ENCODE results near the gene HECW1.

DNA sequence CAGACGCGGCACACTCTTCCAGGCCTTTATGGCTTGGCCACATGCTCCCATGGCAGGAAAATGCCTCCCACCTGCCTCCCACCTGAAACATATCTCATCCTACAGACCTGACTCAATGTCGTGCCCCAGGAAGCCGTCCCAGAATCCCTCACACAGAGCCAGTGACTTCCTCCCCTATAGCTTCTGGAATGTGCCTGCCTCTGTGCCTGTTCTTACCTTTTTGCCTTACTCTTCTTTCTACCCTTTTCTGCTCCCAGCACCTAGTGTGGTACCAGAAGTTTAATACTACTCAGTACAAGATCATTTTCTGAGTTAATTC, 346.5 kb downstream of the HECW1 start:
- no peak for TF ChIP-seq POLR2A (IDR thresholded peaks at IDR 0.05)
- TF ChIP-seq, protein P1, sequence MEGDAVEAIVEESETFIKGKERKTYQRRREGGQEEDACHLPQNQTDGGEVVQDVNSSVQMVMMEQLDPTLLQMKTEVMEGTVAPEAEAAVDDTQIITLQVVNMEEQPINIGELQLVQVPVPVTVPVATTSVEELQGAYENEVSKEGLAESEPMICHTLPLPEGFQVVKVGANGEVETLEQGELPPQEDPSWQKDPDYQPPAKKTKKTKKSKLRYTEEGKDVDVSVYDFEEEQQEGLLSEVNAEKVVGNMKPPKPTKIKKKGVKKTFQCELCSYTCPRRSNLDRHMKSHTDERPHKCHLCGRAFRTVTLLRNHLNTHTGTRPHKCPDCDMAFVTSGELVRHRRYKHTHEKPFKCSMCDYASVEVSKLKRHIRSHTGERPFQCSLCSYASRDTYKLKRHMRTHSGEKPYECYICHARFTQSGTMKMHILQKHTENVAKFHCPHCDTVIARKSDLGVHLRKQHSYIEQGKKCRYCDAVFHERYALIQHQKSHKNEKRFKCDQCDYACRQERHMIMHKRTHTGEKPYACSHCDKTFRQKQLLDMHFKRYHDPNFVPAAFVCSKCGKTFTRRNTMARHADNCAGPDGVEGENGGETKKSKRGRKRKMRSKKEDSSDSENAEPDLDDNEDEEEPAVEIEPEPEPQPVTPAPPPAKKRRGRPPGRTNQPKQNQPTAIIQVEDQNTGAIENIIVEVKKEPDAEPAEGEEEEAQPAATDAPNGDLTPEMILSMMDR (IDR thresholded peaks at IDR 0.05), result no peak
- no peak for TF ChIP-seq POLR2AphosphoS5 (IDR thresholded peaks at IDR 0.05)

All from upper lobe of left lung (tissue), 4 donors.